Motor neuron (in vitro differentiated cells): ENCODE results near the gene F3. TPM values are rescaled to one million over a fixed set of nuclear protein-coding genes. Genes with fewer than 3 reads are reported as not detected.

Experiments used
- ATAC-seq, 8 experiments: fragments of 200-7000 bp; cut with Tn5 transposase; replicated peaks in 6 of 8; 2 replicates each; pipeline ENCODE4 v1.8.0; 2021; ENCODE audit warnings: mild to moderate bottlenecking in 8 of 8, moderate library complexity in 8 of 8
- H3K27ac ChIP-seq, 2 donors: fragments of 250-450 bp; sonication (Bioruptor Pico); 2 replicates each; pipeline ENCODE4 v1.9.0; 2021; ENCODE audit warnings: antibody characterized with exemption in 2 of 2, mild to moderate bottlenecking in 2 of 2, moderate library complexity in 1 of 2
- H3K4me1 ChIP-seq, 2 donors: fragments of 250-450 bp; sonication (Bioruptor Pico); replicated peaks in 1 of 2; 2 replicates each; pipeline ENCODE4 v1.6.1; 2021; ENCODE audit warnings: antibody characterized with exemption in 2 of 2, mild to moderate bottlenecking in 2 of 2, moderate library complexity in 1 of 2
- H3K4me3 ChIP-seq, 5 donors: fragments of 250-450 bp; sonication (Bioruptor Pico); 2 replicates each; pipeline ENCODE4 v1.9.0; 2021; ENCODE audit warnings: antibody characterized with exemption in 5 of 5, mild to moderate bottlenecking in 5 of 5, moderate library complexity in 4 of 5
- WGBS, 10 experiments: fragments of 450-650 bp; shearing (Covaris generic); methylation state at CpG; one replicate each; pipeline ENCODE4 v1.0.0; 2022; 5-methylcytosine and 5-hydroxymethylcytosine counted together
- in situ Hi-C, 9 experiments: fragments of 400-800 bp; cut with MboI; loops; one replicate each; pipeline ENCODE4 v1.15.0; 2021; ENCODE audit warnings: low sequenced_read_pairs in 9 of 9, low pct_unique_long_range_greater_than_20kb in 2 of 9; ENCODE audit not compliant: unreplicated experiment in 9 of 9
- total RNA-seq, 8 experiments: library from RNA; unstranded; fragments of 300-600 nt; gene quantifications; 2 replicates each; pipeline versions ENCODE4 v1.2.3 to v1.2.4, GENCODE V29; 2022

Gene F3
- total RNA-seq, 8 experiments from 2014 or later, result 1.2 to 265 (median 3.2) TPM

DNA sequence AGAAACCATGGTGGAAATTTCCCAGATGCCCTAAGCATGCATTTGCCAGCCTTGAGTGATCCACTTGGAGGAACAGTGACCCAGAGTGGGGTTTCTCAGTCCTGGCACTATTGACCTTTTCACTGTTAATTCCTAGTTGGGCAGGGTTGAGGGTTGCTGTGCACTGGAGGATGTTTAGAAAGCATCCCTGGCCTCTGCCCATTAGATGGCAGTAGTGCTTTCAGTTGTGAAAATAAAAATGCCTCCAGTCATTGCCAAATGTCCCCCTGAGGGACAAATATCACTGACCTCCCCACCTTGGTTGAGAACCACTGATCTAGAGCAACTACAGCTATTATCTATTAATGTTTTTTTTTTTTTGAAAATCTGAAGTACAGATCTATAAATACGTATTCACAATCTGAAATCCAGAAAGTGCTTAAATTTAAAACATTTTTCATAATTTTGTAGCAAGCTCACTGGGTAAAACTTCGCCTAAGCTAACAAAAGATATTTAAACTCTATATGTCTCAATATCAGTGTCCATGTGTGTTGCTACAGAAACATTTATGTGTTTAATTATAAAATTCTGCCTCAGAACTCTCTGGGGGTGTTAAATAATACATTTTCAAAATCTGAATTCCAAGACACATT is 27.3 kb downstream of the F3 start:
- peak in 7 of 8 experiments; percentile 27 to 74 (median 42) for ATAC-seq
- in situ Hi-C loops, result loop anchor here in 4 of 9 experiments (25.0 kb wide), 2 partner anchors 298 to 523 kb away; partner anchors contain the start of gene SLC44A3 (in 4 of the 4)
- H3K4me3 ChIP-seq, result no peak overlapping the region
- H3K4me1 ChIP-seq, result no peaks in the 10 kb centered on the region
- 41 to 95% (median 74%) methylated on average over 1 to 2 of the region's 2 CpGs; no CpG with 5 or more reads in 1 of the 10 experiments for WGBS, 10 experiments
- no peak overlapping the region for H3K27ac ChIP-seq

GRCh38 chr1:94512816-94513215 is 28.7 kb downstream of the F3 start:
- in situ Hi-C loops, result loop anchor here in 4 of 9 experiments (25.0 kb wide), 2 partner anchors 299 to 524 kb away; partner anchors contain the start of gene SLC44A3 (in 4 of the 4)
- Histone ChIP-seq H3K4me3 (no peak overlapping the region), H3K4me1 (no peaks in the 10 kb centered on the region), H3K27ac (no peak overlapping the region)
- ATAC-seq, result peak in 3 of 8 experiments; percentile 22 to 70 (median 69)
- WGBS, 10 experiments, result 44 to 100% (median 89%) methylated on average over 1 to 2 of the region's 2 CpGs

DNA sequence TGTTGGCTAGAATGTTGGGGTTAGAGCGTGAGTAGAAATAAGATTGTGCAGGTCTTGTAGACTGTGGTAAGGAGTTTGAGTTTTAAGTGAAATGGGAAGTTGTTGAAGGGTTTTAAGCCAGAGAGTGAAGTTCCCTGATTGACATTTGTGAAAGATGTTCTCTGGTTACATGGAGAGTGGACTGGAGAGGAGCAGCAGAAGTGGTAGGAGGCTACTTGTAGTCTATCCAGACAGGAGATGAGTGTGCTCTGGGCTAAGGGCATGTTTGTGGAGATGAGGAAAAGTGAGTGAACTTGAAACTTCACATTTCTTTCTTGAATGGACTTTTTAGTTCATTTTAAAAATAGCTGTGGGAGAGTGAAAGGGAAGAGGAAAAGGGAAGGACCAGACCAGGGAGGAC is 37.0 kb downstream of the F3 start:
- no peak overlapping the region for H3K27ac ChIP-seq
- no peak overlapping the region for H3K4me3 ChIP-seq
- WGBS, 10 experiments, result 80 to 100% (median 100%) methylated on average over 1 of the region's 1 CpG; no CpG with 5 or more reads in 5 of the 10 experiments
- no peaks in the 10 kb centered on the region for H3K4me1 ChIP-seq
- in situ Hi-C loops, result loop anchor here in 4 of 9 experiments (25.0 kb wide), 2 partner anchors 308 to 533 kb away; partner anchors contain the start of gene SLC44A3 (in 4 of the 4)
- ATAC-seq, result no peak

GRCh38 chr1:94503153-94503552 is 38.4 kb downstream of the F3 start:
- Histone ChIP-seq H3K27ac (no peak overlapping the region), H3K4me3 (no peak overlapping the region), H3K4me1 (no peaks in the 10 kb centered on the region)
- ATAC-seq, result peak in 1 of 8 experiments; percentile 23
- 76 to 97% (median 94%) methylated on average over 1 to 4 of the region's 4 CpGs; no CpG with 5 or more reads in 1 of the 10 experiments for WGBS, 10 experiments
- in situ Hi-C loops, result loop anchor here in 4 of 9 experiments (25.0 kb wide), 2 partner anchors 309 to 534 kb away; partner anchors contain the start of gene SLC44A3 (in 4 of the 4)

DNA sequence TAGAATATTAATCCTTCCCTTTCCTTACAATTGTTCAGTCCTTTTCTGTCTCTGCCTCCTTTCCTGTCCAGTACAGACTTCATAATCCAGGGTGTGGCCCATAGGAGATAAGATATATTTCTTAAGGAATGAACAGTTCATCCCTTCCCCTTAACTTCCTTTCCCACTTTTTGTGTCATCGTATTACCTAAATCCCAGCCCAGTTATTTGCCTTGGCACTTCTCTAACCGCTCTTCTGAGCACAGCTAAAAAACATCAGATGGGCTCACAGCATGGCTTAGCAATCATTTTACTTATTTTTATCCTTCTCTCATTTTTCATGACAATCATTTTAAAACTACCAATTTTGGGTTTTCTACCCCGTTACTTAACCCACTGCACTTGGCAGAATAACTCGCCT is 39.6 kb downstream of the F3 start:
- Histone ChIP-seq H3K4me3 (no peak overlapping the region), H3K27ac (no peak overlapping the region), H3K4me1 (no peaks in the 10 kb centered on the region)
- ATAC-seq, result no peak
- 75 to 100% (median 99%) methylated on average over 1 to 4 of the region's 4 CpGs for WGBS, 10 experiments
- in situ Hi-C loops, result loop anchor here in 4 of 9 experiments (25.0 kb wide), 2 partner anchors 310 to 535 kb away; partner anchors contain the start of gene SLC44A3 (in 4 of the 4)

- ATAC-seq, result no peak
- in situ Hi-C loops, result loop anchor here in 4 of 9 experiments (25.0 kb wide), 2 partner anchors 311 to 536 kb away; partner anchors contain the start of gene SLC44A3 (in 4 of the 4)
- WGBS, 10 experiments, result 78 to 100% (median 93%) methylated on average over 1 to 2 of the region's 2 CpGs; no CpG with 5 or more reads in 1 of the 10 experiments
- H3K27ac ChIP-seq, result no peak overlapping the region
- H3K4me1 ChIP-seq, result peaks cover 0 to under 1% of the 10 kb centered on the region in 2 donors
- no peak overlapping the region for H3K4me3 ChIP-seq
These were observed 40.1 kb downstream of the F3 start for GRCh38 chr1:94501426-94501825.

- WGBS, 10 experiments, result 40 to 98% (median 85%) methylated on average over 1 to 2 of the region's 2 CpGs
- Histone ChIP-seq H3K4me3 (no peak overlapping the region), H3K4me1 (peaks cover 0 to 4% of the 10 kb centered on the region in 2 donors), H3K27ac (no peak overlapping the region)
- ATAC-seq, result no peak
- in situ Hi-C loops, result no loop called here
These were observed 45.3 kb downstream of the F3 start for GRCh38 chr1:94496076-94496755.

DNA sequence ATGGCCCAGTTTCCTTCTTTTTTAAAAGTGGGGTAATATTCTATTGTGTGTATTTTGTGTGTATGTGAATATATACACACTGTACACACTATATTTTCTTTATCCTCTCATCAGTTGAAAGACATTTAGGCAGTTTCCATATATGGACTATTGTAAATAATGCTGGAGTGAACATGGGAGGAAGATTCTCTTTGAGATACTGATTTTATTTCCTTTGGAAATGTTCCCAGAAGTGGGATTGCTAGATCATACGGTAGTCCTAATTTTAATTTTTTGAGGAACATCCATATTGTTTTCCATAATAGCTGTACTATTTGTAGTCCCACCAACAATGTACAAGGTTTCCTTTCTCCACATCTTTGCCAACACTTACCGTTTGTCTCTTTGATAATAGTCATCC is 51.0 kb downstream of the F3 start:
- no peak overlapping the region for H3K27ac ChIP-seq
- WGBS, 10 experiments, result 45 to 100% (median 86%) methylated on average over 1 to 2 of the region's 2 CpGs; no CpG with 5 or more reads in 1 of the 10 experiments
- no peaks in the 10 kb centered on the region for H3K4me1 ChIP-seq
- in situ Hi-C loops, result no loop called here
- H3K4me3 ChIP-seq, result no peak overlapping the region
- ATAC-seq, result peak in 1 of 8 experiments; percentile 26

DNA sequence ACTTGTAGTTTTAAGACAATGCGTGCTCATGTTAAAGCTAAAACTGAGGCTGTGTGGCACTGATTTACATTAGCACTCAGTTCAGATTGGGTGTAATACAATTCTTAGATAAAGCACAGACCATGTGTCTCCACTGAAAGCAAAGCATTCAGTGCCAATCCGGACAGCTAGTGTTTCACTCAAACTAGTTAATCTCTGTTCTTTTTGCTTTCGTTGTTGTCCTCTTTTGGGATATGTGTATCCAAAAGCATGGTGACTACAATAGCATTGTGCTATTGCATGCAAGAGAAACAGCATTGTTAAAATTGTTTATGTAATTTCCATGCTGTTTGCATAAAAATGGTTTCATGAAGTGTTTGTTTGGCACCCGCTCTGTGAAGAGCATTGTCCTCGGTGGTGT is 54.6 kb downstream of the F3 start:
- no peak for ATAC-seq
- Histone ChIP-seq H3K27ac (no peak overlapping the region), H3K4me3 (no peak overlapping the region), H3K4me1 (no peaks in the 10 kb centered on the region)
- in situ Hi-C loops, result no loop called here
- 87 to 100% (median 95%) methylated on average over 1 to 5 of the region's 5 CpGs; no CpG with 5 or more reads in 1 of the 10 experiments for WGBS, 10 experiments

DNA sequence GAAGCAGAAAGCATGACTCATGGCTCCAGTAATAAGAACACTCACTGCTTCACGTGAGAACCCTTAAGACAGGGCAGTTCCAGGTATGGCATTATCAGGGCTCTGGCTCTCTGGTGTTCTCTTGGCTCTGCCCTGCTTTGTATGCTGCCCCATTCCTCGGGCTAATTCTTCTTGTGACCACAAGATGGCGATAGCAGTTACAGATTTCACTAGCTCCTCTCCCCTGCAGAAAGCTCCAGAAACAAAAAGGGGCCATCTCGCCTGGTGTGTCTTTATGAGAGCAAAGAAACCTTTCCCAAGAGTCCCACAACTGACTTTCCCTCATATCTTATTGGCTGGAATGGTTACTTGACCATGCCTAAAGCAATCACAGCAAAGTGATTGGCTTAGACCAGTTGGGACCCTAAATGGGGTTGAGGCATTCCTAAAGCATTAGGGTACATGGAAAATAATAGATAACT is 60.1 kb downstream of the F3 start:
- no peaks in the 10 kb centered on the region for H3K4me1 ChIP-seq
- 0 to 80% (median 15%) methylated on average over 1 to 4 of the region's 4 CpGs; no CpG with 5 or more reads in 1 of the 10 experiments for WGBS, 10 experiments
- H3K4me3 ChIP-seq, result no peak overlapping the region
- in situ Hi-C loops, result no loop called here
- H3K27ac ChIP-seq, result no peak overlapping the region
- ATAC-seq, result peak; percentile 80 to 97 (median 92)

- in situ Hi-C loops, result no loop called here
- WGBS, 10 experiments, result 39 to 100% (median 92%) methylated on average over 1 to 3 of the region's 3 CpGs; no CpG with 5 or more reads in 1 of the 10 experiments
These were observed 61.9 kb downstream of the F3 start for GRCh38 chr1:94479682-94480081.

More at GRCh38 chr1:94479682-94480081, 61.9 kb downstream of the F3 start:
- Histone ChIP-seq H3K4me1 (no peaks in the 10 kb centered on the region), H3K4me3 (no peak overlapping the region), H3K27ac (no peak overlapping the region)
- ATAC-seq, result no peak
